Cardiac septum (tissue), 1 donor: ENCODE measurements around the gene ZNF10. TPM values are rescaled to one million over a fixed set of nuclear protein-coding genes. Genes with fewer than 3 reads are reported as not detected.

ENCODE experiments used
- DNase-seq: peaks from one replicate; pipeline ENCODE4 v3.0.0-alpha.2; 2020; ENCODE audit warnings: low spot score
- intact Hi-C: fragments of 100-400 bp; cut with DNase I; formaldehyde crosslinking; loops from one replicate; pipeline ENCODE4 v1.14.0; 2022
- long read RNA-seq: library from polyadenylated mRNA; unstranded; transcript quantifications from one replicate; pipeline ENCODE4 v2.0.0, GENCODE V29; 2021
- total RNA-seq: library from RNA; stranded (reverse); fragmentation: NEBNext Ultra II Directional; extraction: Animal tissue kit (Norgen Biotek cat#: 25700); gene quantifications from one replicate; pipeline ENCODE4 v1.2.1, GENCODE V29; 2021
- donor health status: DM: no; HTN: no; CAD: no.

The ZNF10 gene
- total RNA-seq: 8.0 TPM
- long read RNA-seq, partial matches to known transcripts: 0 of 1 reads
- long read RNA-seq, other reads (novel, unspliced or antisense): 1 of 1 reads

DNA sequence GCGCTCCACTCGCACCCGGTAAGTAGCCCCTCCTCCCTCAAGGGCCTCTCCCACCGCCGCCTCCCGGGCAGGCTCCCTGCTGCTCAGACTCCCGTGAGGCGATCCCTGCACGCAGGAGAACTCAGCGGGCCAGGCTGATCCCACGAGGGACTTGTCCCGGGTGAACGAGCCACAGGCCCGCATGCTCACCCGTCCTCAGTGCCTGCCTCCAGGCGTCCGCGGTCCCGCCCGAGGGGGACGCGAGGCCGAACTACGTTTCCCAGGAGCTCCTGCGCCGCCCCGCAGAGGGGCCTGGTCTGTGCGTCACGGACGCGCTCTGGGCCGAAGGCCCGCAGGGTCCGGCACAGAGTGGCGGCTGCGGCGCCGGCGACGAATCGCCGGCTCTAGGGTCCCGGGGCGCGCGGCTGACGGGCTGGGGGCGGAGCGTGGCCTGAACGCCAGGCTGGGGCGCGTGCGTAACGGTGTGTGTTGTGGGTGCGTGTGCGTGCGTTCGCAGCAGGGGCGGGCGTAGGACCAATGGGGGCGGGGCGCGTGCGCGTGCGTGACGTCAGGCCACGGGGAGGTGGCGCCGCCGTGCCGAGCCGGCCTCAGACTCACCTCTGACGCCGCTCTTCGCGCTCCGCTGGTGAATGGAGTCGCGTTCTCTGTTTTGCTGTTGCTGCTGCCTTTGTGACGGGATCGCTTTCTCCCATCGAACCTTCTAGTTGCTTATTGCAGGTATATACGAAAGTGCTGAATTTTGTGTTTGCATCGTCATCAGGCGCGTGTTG, at the start of gene ZNF10, which contains the start of gene ZNF891:
Gene ZNF10, plus strand, starts transcription at position 590 of the 770 bp plus-strand sequence. CDS start 13,866 bp downstream, outside the sequence.
Gene ZNF891, minus strand, starts transcription at position 237 of the 770 bp plus-strand sequence. CDS start 8,356 bp downstream, outside the sequence.
- intact Hi-C loops: loop anchor here (1.0 to 5.0 kb wide), 4 partner anchors 50 to 173 kb away; partner anchors contain the start of genes ZNF140, ZNF268, ZNF605 and ZNF84
- DNase-seq: peak; percentile 98

DNA sequence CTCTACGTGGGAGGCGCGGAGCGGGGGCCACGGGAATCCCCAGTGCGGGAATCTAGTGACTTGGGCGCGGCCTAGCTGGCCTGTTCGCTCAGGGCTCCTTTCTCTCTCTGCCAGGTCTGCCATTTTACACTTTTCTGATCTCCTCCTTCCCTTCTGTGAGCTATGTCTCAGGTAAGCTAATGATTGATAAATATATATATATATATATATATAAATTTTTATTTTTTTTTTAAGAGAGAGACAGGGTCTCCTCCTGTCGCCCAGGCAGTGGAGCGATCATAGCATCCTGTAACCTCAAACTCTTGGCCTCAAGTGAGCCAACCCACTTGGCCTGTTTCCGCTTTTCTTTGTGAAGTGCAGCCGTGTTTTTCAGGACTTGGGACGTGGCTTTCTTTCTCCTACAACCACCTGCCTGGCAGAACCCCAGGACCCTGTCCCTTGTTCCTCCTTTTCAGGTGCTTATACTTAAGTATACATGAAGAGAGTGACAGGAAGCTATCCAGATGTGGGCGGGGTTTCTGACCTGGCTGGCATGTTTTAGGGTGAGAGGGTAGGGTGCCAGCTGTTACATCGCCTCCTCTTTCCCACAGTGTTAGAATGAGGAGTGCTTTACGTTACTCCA, 49.2 kb upstream of the ZNF10 start:
- DNase-seq: no peak
- intact Hi-C loops: no loop called here

- no peak for DNase-seq
- intact Hi-C loops: no loop called here
Measured at GRCh38 chr12:133083345-133083744, 47.1 kb upstream of the ZNF10 start.

GRCh38 chr12:133105620-133106019, 24.8 kb upstream of the ZNF10 start:
- DNase-seq: no peak
- intact Hi-C loops: no loop called here

GRCh38 chr12:133106253-133106652, 24.2 kb upstream of the ZNF10 start:
- intact Hi-C loops: no loop called here
- DNase-seq: no peak

- intact Hi-C loops: no loop called here
- no peak for DNase-seq
Measured at GRCh38 chr12:133107121-133107520, 23.3 kb upstream of the ZNF10 start.

GRCh38 chr12:133108150-133108549, 22.3 kb upstream of the ZNF10 start:
- DNase-seq: no peak
- intact Hi-C loops: no loop called here

DNA sequence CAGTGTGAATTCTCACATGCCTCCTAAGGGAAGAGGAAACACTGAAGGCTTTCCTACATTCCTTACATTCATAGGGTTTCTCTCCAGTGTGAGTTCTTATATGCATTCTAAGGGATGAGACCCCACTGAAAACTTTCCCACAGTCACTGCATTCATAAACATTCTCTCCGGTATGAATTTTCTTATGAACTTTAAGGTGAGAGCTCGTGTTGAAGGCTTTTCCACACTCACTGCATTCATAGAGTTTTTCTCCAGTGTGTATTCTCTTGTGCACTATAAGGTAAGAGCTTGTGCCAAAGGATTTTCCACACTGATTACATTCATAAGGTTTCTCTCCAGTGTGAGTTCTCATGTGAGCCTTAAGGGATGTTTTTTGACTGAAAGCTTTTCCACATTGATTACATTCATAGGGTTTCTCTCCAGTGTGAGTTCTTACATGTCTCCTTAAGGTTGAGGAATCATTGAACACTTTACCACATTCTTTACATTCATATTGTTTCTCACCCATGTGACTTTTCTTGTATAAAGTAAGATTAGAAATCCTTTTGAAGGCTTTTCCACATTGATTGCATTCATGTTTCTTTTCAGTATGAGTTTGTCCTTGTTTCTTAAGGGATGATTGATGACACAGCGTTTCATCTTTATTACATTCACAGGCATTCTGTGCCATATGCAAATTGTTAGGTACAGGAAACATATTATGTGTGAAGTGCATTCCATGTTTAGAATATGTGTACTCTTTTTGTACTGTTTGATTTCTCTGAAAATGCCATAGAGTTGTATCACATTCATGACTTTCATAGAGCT, 9.8 kb upstream of the ZNF10 start:
- intact Hi-C loops: no loop called here
- DNase-seq: no peak

GRCh38 chr12:133124674-133125073, 5.8 kb upstream of the ZNF10 start:
- intact Hi-C loops: no loop called here
- no peak for DNase-seq

GRCh38 chr12:133129368-133130037, 924 bp upstream of the ZNF10 start:
- no peak for DNase-seq
- intact Hi-C loops: loop anchor here (1.0 to 5.0 kb wide), 4 partner anchors 49 to 172 kb away; partner anchors contain the start of genes ZNF140, ZNF268, ZNF605 and ZNF84

- no peak for DNase-seq
- intact Hi-C loops: loop anchor here (1.0 to 5.0 kb wide), 4 partner anchors 50 to 173 kb away; partner anchors contain the start of genes ZNF140, ZNF268, ZNF605 and ZNF84
Measured at GRCh38 chr12:133130808-133131128, 341 bp downstream of the ZNF10 start.

DNA sequence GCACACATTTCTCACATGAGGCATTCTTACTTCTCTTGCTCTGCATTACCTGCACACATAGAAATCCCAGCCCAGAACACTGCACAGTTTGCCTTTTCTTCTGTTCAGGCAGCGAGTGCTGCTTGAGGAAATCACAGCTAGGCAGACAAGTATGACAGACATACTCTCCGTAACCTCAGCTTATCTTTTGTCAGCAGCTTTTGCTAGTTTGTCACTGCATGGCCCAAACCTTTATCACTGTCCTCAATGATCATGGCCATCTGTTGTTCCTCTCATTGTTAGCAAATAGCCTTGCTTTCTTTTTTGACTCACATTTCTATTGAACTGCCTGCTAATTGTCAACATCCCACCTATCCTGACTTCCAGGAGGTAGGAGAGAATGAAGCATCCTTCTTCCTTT, 5.3 kb downstream of the ZNF10 start:
- intact Hi-C loops: no loop called here
- no peak for DNase-seq

GRCh38 chr12:133145981-133146380, 15.6 kb downstream of the ZNF10 start:
- intact Hi-C loops: no loop called here
- DNase-seq: no peak

GRCh38 chr12:133156125-133156690, 25.8 kb downstream of the ZNF10 start:
- no peak for DNase-seq
- intact Hi-C loops: no loop called here

DNA sequence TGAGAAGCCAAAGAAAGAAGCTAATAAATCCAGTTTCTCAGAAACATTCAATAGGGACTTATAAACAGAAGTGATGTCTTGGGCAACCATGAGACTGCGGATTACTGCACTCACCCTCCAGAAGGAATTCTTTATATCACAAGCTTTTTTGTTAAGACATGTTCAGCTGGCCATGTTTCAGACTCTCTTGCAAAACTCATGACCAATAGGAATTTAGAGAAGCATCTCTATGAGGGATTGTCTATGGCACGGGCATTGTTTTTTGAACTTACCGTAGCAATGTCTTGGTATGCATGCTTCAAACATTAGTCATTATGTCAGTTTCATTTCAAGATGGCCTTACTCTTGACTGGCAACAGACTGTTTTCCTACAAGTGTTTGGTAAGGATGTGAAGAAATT, 35.3 kb downstream of the ZNF10 start:
- no peak for DNase-seq
- intact Hi-C loops: no loop called here

- intact Hi-C loops: no loop called here
- no peak for DNase-seq
Measured at GRCh38 chr12:133172491-133172890, 42.1 kb downstream of the ZNF10 start.

GRCh38 chr12:133174901-133175300, 44.5 kb downstream of the ZNF10 start:
- intact Hi-C loops: no loop called here
- DNase-seq: no peak

- intact Hi-C loops: loop anchor here (1.0 to 2.0 kb wide), 2 partner anchors 50 to 100 kb away; partner anchors contain the start of genes ZNF10, ZNF140 and ZNF891
- no peak for DNase-seq
Measured at GRCh38 chr12:133180669-133181068, 50.2 kb downstream of the ZNF10 start.
